ENCODE data around the gene ULK2.

GRCh38 chr17:19800571-19800970 lies 67.2 kb downstream of the ULK2 start:
- no peak for TF ChIP-seq CTCF (IDR thresholded peaks at IDR 0.05)
- no peak for TF ChIP-seq POLR2A (IDR thresholded peaks at IDR 0.05)
